ENCODE measurements around the gene CLRN3.

- TF ChIP-seq, protein P1, sequence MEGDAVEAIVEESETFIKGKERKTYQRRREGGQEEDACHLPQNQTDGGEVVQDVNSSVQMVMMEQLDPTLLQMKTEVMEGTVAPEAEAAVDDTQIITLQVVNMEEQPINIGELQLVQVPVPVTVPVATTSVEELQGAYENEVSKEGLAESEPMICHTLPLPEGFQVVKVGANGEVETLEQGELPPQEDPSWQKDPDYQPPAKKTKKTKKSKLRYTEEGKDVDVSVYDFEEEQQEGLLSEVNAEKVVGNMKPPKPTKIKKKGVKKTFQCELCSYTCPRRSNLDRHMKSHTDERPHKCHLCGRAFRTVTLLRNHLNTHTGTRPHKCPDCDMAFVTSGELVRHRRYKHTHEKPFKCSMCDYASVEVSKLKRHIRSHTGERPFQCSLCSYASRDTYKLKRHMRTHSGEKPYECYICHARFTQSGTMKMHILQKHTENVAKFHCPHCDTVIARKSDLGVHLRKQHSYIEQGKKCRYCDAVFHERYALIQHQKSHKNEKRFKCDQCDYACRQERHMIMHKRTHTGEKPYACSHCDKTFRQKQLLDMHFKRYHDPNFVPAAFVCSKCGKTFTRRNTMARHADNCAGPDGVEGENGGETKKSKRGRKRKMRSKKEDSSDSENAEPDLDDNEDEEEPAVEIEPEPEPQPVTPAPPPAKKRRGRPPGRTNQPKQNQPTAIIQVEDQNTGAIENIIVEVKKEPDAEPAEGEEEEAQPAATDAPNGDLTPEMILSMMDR (IDR thresholded peaks at IDR 0.05): no peak
- no peak for TF ChIP-seq EZH2 (IDR thresholded peaks at IDR 0.05; ENCODE audit: borderline replicate concordance, insufficient read depth, low read depth, low read length, poor library complexity, severe bottlenecking)
Measured at GRCh38 chr10:127921753-127922145, 29.0 kb upstream of the CLRN3 start.

All from B cell (primary cell).